HG03064 (cell line): ENCODE results near the gene ABCG8.
"Not testable (repeated sequence)": the region's sequence is repeated elsewhere in the genome, so short reads cannot be mapped to it uniquely, and the experiment has no call there.

Source experiments
- ATAC-seq: cut with Tn5 transposase; IDR thresholded peaks from one replicate; pipeline ENCODE4 v1.9.1; 2021; ENCODE audit warnings: low read depth; ENCODE audit not compliant: unreplicated experiment

Gene ABCG8

GRCh38 chr2:43899589-43899988 is 60.8 kb downstream of the ABCG8 start:
- ATAC-seq: no peak

GRCh38 chr2:43905371-43905803 is 66.6 kb downstream of the ABCG8 start:
- ATAC-seq: no peak

GRCh38 chr2:43905871-43906270 is 67.1 kb downstream of the ABCG8 start:
- ATAC-seq: no peak

- ATAC-seq: no peak
Measured at GRCh38 chr2:43906448-43907109, 67.8 kb downstream of the ABCG8 start.

- not testable (repeated sequence) for ATAC-seq
Measured at GRCh38 chr2:43911136-43911790, 72.5 kb downstream of the ABCG8 start.

- ATAC-seq: no peak
Measured at GRCh38 chr2:43924463-43924862, 85.7 kb downstream of the ABCG8 start.

GRCh38 chr2:43925431-43925830 is 86.7 kb downstream of the ABCG8 start:
- no peak for ATAC-seq

- ATAC-seq: no peak
Measured at GRCh38 chr2:43927442-43927841, 88.7 kb downstream of the ABCG8 start.

GRCh38 chr2:43931293-43931692 is 92.5 kb downstream of the ABCG8 start:
- ATAC-seq: no peak
